Measurements from ENCODE around the gene CPVL. TPM values are rescaled to one million over a fixed set of nuclear protein-coding genes. Genes with fewer than 3 reads are reported as not detected.

The CPVL gene
- total and polyA plus RNA-seq, 2 of the 8 experiments (the other 6 are each of a cell fraction or from before 2014, with no cell fraction given): 40.0 to 55.0 TPM

GRCh38 chr7:29014725-29015124, 131.6 kb downstream of the CPVL start:
- H3K14ac ChIP-seq (ENCODE audit: insufficient read length): no peak overlapping the region
- no peaks in the 10 kb centered on the region for H3K36me3 ChIP-seq (ENCODE audit: control insufficient read depth in 2 of 4, insufficient read depth in 4 of 4, low read length in 3 of 4)
- TF ChIP-seq ASH2L (IDR thresholded peaks at IDR 0.05; ENCODE audit: low read length) (no peak), RAD21 (IDR thresholded peaks at IDR 0.05 in 1 of 2, conservative IDR thresholded peaks at IDR 0.05 in 1 of 2; ENCODE audit: low read depth in 2 of 2, low read length in 2 of 2) (no peak), RBBP5 (IDR thresholded peaks at IDR 0.05; ENCODE audit: borderline replicate concordance, low read depth, low read length) (no peak), MAFK (IDR thresholded peaks at IDR 0.05; ENCODE audit: low read depth, low read length) (no peak), ZNF274 (IDR thresholded peaks at IDR 0.05; ENCODE audit: borderline replicate concordance, extremely low read depth, low read length) (no peak), TAF7 (optimal IDR thresholded peaks at IDR 0.05; ENCODE audit: borderline replicate concordance, low read depth, low read length) (no peak)
- 79% methylated on average over 3 of the region's 3 CpGs; no CpG with 5 or more reads in 1 of the 2 experiments for WGBS, 2 experiments (ENCODE audit: extremely low coverage in 1 of 2, insufficient coverage in 1 of 2, insufficient read length in 1 of 2, insufficient replicate concordance in 2 of 2, low coverage in 1 of 2, low lambda C conversion rate in 2 of 2, missing lambda C conversion rate in 1 of 2)
- H3K79me1 ChIP-seq (ENCODE audit: low read depth, low read length): no peaks in the 10 kb centered on the region
- no peak overlapping the region for H2BK5ac ChIP-seq (ENCODE audit: low read depth, low read length)
- no peak overlapping the region for H2AK5ac ChIP-seq (ENCODE audit: low read depth, low read length)
- H3K79me2 ChIP-seq (ENCODE audit: control insufficient read depth in 1 of 2, insufficient read depth in 2 of 2, low read length in 2 of 2): no peaks in the 10 kb centered on the region
- no peak overlapping the region for H3K4ac ChIP-seq (replicated peaks; ENCODE audit: insufficient read length, low read depth, low read length)
- H3K23ac ChIP-seq (ENCODE audit: insufficient read length): no peak overlapping the region
- DNase-seq (ENCODE audit: low read depth in 1 of 2, low spot score in 2 of 2): no peak
- no peaks in the 10 kb centered on the region for H3K4me1 ChIP-seq (replicated peaks in 1 of 4; ENCODE audit: control insufficient read depth in 3 of 4, insufficient read depth in 4 of 4, low read length in 3 of 4)
- no peaks in the 10 kb centered on the region for H3K9me3 ChIP-seq (ENCODE audit: insufficient read depth in 2 of 2, low read depth in 1 of 2, low read length in 1 of 2)
- H2AFZ ChIP-seq (ENCODE audit: low read length): no peak overlapping the region
- no peak for FAIRE-seq
- no peak overlapping the region for H2BK12ac ChIP-seq (ENCODE audit: low read depth, low read length)
- H4K20me1 ChIP-seq (replicated peaks in 1 of 2; ENCODE audit: control insufficient read depth in 1 of 2, insufficient read depth in 2 of 2, low read length in 2 of 2): no peaks in the 10 kb centered on the region
- no peak overlapping the region for H2BK15ac ChIP-seq (ENCODE audit: low read length)
- POLR2A ChIA-PET (ENCODE audit: partially characterized antibody): no interaction called here
- no peak overlapping the region for H3K27ac ChIP-seq (ENCODE audit: low read depth, low read length)
- H3K23me2 ChIP-seq (ENCODE audit: low read depth, low read length): no peaks in the 10 kb centered on the region
- H2BK20ac ChIP-seq (ENCODE audit: low read length): no peak overlapping the region
- H3K27me3 ChIP-seq (replicated peaks in 1 of 4; ENCODE audit: control insufficient read depth in 3 of 4, extremely low read depth in 1 of 4, insufficient read depth in 3 of 4, low read length in 3 of 4): no peaks in the 10 kb centered on the region
- no peak overlapping the region for H3K56ac ChIP-seq (replicated peaks; ENCODE audit: insufficient read length, low read depth, low read length)
- no peak overlapping the region for H3K9ac ChIP-seq (replicated peaks in 1 of 4; ENCODE audit: extremely low read depth in 1 of 4, low read depth in 3 of 4, low read length in 3 of 4)
- CTCF ChIA-PET (ENCODE audit: partially characterized antibody): interaction anchor here (0.7 to 1.6 kb wide), 4 partner anchors 9 to 161 kb away, joined by 3 to 4 read pairs (median 3); no protein-coding TSS in a partner anchor
- H4K91ac ChIP-seq (replicated peaks; ENCODE audit: insufficient read length, low read length): no peak overlapping the region
- H2BK120ac ChIP-seq (replicated peaks; ENCODE audit: low read depth, low read length): no peak overlapping the region
- no peak overlapping the region for H3K4me2 ChIP-seq (ENCODE audit: insufficient read depth in 1 of 2, low read depth in 2 of 2, low read length in 2 of 2)
- H4K8ac ChIP-seq (ENCODE audit: extremely low read depth, insufficient read depth, low read length): no peak overlapping the region
- H4K5ac ChIP-seq (ENCODE audit: insufficient read length, low read depth, low read length): no peak overlapping the region
- H3K4me3 ChIP-seq (ENCODE audit: extremely low read depth in 1 of 4, insufficient read depth in 2 of 4, low read depth in 3 of 4, low read length in 4 of 4): no peak overlapping the region
- H3K18ac ChIP-seq (ENCODE audit: extremely low read depth, low read length): no peak overlapping the region

Data from H1 (cell line).